Measurements from ENCODE around the gene CYB561D2. TPM values are rescaled to one million over a fixed set of nuclear protein-coding genes. Genes with fewer than 3 reads are reported as not detected.

Gene CYB561D2
- total and polyA plus RNA-seq, 9 of the 15 experiments (the other 6 are each of a cell fraction or from before 2014, with no cell fraction given), result 4.2 to 16.6 (median 9.4) TPM

DNA sequence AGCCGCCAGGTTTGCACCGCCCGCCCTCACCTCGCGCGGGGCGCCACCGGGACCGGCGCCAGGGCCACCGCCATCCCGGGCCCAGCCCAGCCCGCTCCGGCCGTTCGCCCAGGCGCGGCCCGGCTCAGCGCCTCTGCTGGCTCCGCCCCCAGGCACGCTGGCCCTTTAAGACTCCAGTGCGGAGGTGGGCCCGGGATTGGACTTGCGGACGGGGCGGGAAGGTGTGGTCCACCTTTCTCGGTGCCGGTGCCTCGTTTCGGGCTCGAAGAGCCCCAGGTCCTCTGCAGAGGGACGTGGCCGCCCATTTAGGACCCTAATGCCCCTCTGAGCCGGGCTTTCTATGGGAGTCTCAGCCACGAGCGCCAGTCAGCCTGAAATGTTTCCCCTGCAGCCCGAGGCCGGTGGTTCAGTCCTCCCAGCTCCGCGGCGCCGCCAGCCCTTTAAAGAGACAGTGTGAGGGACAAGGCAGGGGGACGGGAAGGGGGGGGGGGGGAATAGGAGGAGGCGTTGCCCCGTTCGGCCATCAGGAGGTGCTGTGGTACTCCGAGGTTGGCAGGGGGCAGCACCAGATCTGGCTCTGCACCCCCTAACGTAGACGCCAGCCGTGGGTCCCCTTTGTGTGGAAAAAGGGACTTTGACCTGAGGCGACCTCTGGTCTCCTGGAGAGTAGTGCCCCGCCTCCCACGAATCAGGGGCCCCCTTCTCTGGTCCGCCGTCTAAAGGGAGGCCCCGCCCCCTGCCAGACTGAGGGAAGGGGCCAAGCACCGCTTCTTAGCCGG, 29.1 kb upstream of the CYB561D2 start (continued):
- no peak for TF ChIP-seq NFE2L1 (tag; IDR thresholded peaks at IDR 0.05; ENCODE audit: borderline replicate concordance, low read depth)
- peak; percentile 94 for TF ChIP-seq SP1 (CRISPR knock-in tag; IDR thresholded peaks at IDR 0.05)
- TF ChIP-seq BRD9 (IDR thresholded peaks at IDR 0.05; ENCODE audit: low read depth, partially characterized antibody), result no peak
- peak; percentile 85 for TF ChIP-seq ASH1L (IDR thresholded peaks at IDR 0.05; ENCODE audit: borderline replicate concordance, low read depth, partially characterized antibody)
- no peak for TF ChIP-seq SPI1 (IDR thresholded peaks at IDR 0.05; ENCODE audit: borderline replicate concordance, low read depth, low read length)
- TF ChIP-seq NCOA1 (IDR thresholded peaks at IDR 0.05; ENCODE audit: low read depth), result no peak
- TF ChIP-seq, protein P1, sequence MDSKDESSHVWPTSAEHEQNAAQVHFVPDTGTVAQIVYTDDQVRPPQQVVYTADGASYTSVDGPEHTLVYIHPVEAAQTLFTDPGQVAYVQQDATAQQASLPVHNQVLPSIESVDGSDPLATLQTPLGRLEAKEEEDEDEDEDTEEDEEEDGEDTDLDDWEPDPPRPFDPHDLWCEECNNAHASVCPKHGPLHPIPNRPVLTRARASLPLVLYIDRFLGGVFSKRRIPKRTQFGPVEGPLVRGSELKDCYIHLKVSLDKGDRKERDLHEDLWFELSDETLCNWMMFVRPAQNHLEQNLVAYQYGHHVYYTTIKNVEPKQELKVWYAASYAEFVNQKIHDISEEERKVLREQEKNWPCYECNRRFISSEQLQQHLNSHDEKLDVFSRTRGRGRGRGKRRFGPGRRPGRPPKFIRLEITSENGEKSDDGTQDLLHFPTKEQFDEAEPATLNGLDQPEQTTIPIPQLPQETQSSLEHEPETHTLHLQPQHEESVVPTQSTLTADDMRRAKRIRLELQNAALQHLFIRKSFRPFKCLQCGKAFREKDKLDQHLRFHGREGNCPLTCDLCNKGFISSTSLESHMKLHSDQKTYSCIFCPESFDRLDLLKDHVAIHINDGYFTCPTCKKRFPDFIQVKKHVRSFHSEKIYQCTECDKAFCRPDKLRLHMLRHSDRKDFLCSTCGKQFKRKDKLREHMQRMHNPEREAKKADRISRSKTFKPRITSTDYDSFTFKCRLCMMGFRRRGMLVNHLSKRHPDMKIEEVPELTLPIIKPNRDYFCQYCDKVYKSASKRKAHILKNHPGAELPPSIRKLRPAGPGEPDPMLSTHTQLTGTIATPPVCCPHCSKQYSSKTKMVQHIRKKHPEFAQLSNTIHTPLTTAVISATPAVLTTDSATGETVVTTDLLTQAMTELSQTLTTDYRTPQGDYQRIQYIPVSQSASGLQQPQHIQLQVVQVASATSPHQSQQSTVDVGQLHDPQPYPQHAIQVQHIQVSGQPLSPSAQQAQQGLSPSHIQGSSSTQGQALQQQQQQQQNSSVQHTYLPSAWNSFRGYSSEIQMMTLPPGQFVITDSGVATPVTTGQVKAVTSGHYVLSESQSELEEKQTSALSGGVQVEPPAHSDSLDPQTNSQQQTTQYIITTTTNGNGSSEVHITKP (IDR thresholded peaks at IDR 0.05; ENCODE audit: partially characterized antibody), result peak; percentile 100
- TF ChIP-seq, protein P2, sequence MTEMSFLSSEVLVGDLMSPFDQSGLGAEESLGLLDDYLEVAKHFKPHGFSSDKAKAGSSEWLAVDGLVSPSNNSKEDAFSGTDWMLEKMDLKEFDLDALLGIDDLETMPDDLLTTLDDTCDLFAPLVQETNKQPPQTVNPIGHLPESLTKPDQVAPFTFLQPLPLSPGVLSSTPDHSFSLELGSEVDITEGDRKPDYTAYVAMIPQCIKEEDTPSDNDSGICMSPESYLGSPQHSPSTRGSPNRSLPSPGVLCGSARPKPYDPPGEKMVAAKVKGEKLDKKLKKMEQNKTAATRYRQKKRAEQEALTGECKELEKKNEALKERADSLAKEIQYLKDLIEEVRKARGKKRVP (CRISPR knock-in tag; IDR thresholded peaks at IDR 0.05), result no peak
- TF ChIP-seq ARNT (IDR thresholded peaks at IDR 0.05), result no peak
- no peak for TF ChIP-seq MYC (IDR thresholded peaks at IDR 0.05; ENCODE audit: low read depth, low read length)
- TF ChIP-seq MYC (CRISPR knock-in tag; IDR thresholded peaks at IDR 0.05; ENCODE audit: borderline replicate concordance, low read depth), result no peak
- TF ChIP-seq NR2C2 (CRISPR knock-in tag; IDR thresholded peaks at IDR 0.05), result no peak
- TF ChIP-seq NR2C2 (tag; IDR thresholded peaks at IDR 0.05), result peak; percentile 29; the same call in 1 of the 2 replicates
- peak; percentile 83; the same call in 1 of the 2 replicates for TF ChIP-seq SNIP1 (IDR thresholded peaks at IDR 0.05; ENCODE audit: low read depth)
- peak; percentile 70; the same call in 1 of the 2 replicates for TF ChIP-seq ZFX (CRISPR knock-in tag; IDR thresholded peaks at IDR 0.05)
- TF ChIP-seq, protein P3, sequence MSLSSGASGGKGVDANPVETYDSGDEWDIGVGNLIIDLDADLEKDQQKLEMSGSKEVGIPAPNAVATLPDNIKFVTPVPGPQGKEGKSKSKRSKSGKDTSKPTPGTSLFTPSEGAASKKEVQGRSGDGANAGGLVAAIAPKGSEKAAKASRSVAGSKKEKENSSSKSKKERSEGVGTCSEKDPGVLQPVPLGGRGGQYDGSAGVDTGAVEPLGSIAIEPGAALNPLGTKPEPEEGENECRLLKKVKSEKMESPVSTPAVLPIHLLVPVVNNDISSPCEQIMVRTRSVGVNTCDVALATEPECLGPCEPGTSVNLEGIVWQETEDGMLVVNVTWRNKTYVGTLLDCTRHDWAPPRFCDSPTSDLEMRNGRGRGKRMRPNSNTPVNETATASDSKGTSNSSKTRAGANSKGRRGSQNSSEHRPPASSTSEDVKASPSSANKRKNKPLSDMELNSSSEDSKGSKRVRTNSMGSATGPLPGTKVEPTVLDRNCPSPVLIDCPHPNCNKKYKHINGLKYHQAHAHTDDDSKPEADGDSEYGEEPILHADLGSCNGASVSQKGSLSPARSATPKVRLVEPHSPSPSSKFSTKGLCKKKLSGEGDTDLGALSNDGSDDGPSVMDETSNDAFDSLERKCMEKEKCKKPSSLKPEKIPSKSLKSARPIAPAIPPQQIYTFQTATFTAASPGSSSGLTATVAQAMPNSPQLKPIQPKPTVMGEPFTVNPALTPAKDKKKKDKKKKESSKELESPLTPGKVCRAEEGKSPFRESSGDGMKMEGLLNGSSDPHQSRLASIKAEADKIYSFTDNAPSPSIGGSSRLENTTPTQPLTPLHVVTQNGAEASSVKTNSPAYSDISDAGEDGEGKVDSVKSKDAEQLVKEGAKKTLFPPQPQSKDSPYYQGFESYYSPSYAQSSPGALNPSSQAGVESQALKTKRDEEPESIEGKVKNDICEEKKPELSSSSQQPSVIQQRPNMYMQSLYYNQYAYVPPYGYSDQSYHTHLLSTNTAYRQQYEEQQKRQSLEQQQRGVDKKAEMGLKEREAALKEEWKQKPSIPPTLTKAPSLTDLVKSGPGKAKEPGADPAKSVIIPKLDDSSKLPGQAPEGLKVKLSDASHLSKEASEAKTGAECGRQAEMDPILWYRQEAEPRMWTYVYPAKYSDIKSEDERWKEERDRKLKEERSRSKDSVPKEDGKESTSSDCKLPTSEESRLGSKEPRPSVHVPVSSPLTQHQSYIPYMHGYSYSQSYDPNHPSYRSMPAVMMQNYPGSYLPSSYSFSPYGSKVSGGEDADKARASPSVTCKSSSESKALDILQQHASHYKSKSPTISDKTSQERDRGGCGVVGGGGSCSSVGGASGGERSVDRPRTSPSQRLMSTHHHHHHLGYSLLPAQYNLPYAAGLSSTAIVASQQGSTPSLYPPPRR (CRISPR knock-in tag; IDR thresholded peaks at IDR 0.05; ENCODE audit: borderline replicate concordance), result no peak
- TF ChIP-seq BCL6 (CRISPR knock-in tag; IDR thresholded peaks at IDR 0.05), result no peak
